GM23248 (cell line): ENCODE measurements around the gene C1orf21.

ENCODE experiments used
- EZH2 ChIP-seq: fragments of 200-600 bp; sonication (generic); IDR thresholded peaks from 2 replicates; pipeline ENCODE4 v1.6.1; 2018; ENCODE audit warnings: antibody characterized with exemption, mild to moderate bottlenecking; ENCODE audit not compliant: insufficient read depth, poor library complexity, severe bottlenecking
- EZH2phosphoT487 ChIP-seq: fragments of 200-600 bp; sonication (generic); IDR thresholded peaks from 2 replicates; pipeline ENCODE4 v1.6.1; 2018; ENCODE audit warnings: antibody characterized with exemption, moderate library complexity, mild to moderate bottlenecking, low read depth; ENCODE audit not compliant: insufficient read depth

DNA sequence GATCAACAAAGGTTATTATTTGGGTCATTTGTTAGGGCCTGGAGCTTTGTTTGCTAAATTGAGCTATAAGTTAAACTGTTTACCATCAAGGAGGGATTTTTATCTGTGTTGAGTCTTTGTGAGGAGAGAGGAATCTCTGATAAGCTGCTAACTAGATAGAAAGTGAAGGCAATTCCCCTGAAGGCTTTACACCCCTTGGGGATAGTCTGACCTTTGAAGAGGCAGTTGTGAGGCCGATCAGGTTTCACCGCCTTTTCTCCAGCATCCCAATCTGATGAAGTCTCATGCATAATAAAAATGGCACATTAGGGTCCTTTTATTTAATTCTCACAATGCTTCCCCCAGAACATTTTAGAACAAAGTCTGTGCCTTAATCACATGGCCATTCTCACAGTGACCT is 21.8 kb downstream of the C1orf21 start:
- TF ChIP-seq EZH2 (no peak), EZH2phosphoT487 (no peak)
